Activated CD4-positive, alpha-beta T cell treated with anti-CD3 and anti-CD28 coated beads, Interleukin-2, Interleukin-4, amounts not matched to agents 100 ng/mL and 50 ng/mL, durations not matched to agents 16 hours and 8 hours (primary cell): ENCODE measurements around the gene EIF3A.
"Not testable (repeated sequence)": the region's sequence is repeated elsewhere in the genome, so short reads cannot be mapped to it uniquely, and the experiment has no call there.

ENCODE experiments used
- DNase-seq: peaks from one replicate; pipeline ENCODE4 v3.0.0-alpha.2; 2020; ENCODE audit warnings: low spot score

The EIF3A gene, protein sequence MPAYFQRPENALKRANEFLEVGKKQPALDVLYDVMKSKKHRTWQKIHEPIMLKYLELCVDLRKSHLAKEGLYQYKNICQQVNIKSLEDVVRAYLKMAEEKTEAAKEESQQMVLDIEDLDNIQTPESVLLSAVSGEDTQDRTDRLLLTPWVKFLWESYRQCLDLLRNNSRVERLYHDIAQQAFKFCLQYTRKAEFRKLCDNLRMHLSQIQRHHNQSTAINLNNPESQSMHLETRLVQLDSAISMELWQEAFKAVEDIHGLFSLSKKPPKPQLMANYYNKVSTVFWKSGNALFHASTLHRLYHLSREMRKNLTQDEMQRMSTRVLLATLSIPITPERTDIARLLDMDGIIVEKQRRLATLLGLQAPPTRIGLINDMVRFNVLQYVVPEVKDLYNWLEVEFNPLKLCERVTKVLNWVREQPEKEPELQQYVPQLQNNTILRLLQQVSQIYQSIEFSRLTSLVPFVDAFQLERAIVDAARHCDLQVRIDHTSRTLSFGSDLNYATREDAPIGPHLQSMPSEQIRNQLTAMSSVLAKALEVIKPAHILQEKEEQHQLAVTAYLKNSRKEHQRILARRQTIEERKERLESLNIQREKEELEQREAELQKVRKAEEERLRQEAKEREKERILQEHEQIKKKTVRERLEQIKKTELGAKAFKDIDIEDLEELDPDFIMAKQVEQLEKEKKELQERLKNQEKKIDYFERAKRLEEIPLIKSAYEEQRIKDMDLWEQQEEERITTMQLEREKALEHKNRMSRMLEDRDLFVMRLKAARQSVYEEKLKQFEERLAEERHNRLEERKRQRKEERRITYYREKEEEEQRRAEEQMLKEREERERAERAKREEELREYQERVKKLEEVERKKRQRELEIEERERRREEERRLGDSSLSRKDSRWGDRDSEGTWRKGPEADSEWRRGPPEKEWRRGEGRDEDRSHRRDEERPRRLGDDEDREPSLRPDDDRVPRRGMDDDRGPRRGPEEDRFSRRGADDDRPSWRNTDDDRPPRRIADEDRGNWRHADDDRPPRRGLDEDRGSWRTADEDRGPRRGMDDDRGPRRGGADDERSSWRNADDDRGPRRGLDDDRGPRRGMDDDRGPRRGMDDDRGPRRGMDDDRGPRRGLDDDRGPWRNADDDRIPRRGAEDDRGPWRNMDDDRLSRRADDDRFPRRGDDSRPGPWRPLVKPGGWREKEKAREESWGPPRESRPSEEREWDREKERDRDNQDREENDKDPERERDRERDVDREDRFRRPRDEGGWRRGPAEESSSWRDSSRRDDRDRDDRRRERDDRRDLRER (N-terminal part only)

DNA sequence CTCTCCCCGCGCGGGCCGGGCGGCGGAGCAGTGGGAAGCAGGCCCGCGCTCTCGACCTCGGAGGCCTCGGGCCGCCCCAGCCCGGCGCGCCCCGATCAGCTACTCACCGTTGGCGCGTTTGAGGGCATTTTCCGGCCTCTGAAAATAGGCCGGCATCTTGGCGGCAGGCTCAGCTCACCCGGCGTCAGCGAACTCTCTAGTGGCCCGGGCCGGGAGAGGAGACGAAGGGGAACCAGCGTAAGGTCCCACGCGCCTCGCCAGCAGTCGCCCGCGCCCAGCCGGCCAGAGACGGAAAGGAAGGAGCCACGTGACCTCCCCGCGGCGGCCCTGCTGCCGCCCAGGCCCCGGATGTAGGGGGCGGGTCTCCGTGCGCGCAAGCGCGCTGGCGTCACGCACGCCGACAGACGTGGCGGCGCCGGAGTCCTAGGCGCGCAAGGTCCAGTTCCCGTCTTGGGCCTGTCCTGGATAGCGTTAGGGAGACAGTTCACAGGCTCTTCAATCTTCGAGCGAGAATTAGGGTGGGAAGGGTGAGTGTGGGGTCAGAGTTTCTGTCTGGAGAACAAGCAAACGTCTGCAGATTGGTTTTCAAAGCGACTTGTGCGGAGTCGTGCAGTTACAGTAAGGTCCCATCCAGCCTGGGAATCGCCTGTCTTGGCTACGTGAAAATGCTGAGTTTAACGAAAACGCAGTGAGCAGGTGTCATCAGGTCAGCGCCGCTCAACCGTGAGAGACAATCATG, at the start of gene EIF3A:
TSS of gene EIF3A (minus strand) at position 297 of the 739 bp plus-strand sequence. CDS start at position 156, 141 bp downstream.
- peak; percentile 93 for DNase-seq

DNA sequence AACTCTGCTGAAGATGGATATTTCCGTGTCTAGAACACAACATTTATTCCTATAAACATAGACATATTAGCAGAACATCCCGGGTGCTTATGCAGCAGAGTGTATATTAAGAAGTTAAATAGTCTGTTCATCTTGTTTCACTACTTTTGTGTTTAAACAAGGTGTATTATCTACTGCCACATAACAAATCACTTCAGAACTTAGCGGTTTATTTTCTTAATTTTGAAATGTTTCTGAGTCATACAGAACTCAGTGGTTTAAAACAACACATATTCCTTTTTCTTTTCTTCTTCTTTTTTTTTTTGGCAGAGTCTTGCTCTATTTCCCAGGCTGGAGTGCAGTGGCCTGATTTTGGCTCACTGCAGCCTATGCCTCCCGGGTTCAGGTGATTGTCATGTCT, 49.1 kb upstream of the EIF3A start:
- DNase-seq, result no peak

DNA sequence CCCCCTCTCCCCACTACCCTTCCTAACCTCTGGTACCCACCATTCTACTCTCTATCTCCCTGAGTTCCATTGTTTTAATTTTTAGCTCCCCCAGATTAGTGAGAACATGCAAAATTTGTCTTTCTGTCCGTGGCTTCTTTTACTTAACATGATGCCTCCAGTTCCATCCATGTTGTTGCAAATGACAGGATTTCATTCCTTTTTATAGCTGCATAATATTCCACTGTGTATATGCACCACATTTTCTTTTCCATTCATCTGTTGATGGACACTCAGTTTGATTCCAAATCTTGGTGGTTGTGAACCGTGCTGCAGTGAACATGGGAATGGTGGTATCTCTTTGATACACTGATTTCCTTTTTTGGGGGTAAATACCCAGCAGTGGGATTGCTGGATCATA, 45.3 kb upstream of the EIF3A start:
- DNase-seq, result no peak

DNA sequence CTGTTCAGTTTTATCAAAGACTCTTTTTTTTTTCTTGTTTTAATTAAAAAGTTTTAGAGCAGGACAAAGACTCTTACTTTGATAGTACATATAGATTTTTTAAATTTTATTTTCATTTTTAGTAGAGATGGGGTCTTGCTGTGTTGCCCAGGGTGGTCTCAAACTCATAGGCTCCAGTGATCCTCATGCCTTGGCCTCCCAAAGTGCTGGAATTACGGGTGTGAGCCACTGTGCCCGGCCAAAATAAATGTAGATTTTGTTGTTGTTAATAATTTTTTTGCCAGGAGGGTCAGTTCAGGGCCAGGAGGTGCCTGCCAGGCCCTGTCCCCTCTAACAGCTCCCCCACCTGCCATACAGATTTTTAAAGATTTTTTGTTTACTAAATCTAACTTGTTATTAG, 40.3 kb upstream of the EIF3A start:
- DNase-seq, result no peak

DNA sequence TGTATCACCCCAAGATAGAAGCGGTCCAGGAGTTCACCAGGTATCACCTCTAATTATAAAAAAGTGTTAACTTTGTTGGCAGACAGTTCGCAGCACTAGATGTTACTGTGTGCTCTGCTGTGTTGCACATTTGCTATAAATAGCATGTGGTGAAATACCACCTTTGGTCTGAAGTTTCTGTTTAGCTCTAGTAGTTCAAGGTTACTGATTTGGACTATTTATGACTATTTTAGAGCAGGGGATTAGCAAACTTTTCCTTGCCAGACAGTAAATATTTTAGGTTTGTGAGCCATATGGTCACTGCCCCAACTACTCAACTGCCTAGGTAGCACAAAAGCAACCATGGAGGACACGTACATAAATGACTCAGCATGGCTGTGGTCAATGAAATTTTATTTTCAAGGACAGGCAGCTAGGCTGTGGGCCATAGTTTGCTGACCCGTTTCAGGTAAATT, 39.8 kb upstream of the EIF3A start:
- DNase-seq, result no peak

DNA sequence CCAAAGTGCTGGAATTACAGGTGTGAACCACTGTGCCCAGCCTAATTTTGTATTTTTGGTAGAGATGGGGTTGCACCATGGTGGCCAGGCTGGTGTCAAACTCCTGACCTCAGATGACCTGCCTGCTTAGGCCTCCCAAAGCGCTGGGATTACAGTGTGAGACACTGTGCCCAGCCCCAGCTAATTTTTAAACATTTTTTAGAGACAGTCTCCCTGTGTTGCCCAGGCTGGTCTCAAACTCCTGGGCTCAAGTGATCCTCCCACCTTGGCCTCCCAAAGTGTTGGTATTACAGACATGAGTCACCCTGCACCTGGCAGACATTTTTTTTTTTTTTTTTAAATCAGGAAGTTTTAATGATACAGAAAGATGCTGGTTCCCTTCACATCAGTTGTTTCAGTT, 38.8 kb upstream of the EIF3A start:
- no peak for DNase-seq

DNA sequence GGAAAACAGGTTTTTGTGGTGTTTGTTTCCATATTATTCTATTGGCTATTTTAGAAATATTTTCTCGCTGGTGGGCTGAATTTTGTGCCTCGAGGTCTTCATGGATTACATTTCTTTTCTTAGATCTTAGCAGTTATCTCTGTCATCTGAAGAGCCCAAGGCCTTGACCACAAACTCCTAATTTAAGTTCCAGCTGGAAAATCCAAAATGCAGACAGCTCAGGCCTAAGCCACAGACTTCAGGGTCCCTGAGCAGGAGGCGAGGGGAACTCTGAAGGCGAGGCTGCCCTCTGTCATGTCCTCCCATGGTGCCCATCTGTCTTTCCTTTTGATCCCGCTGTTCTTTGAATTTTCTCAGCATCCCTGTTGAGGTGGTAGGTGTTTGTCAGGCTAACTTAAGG, 37.6 kb upstream of the EIF3A start:
- no peak for DNase-seq

DNA sequence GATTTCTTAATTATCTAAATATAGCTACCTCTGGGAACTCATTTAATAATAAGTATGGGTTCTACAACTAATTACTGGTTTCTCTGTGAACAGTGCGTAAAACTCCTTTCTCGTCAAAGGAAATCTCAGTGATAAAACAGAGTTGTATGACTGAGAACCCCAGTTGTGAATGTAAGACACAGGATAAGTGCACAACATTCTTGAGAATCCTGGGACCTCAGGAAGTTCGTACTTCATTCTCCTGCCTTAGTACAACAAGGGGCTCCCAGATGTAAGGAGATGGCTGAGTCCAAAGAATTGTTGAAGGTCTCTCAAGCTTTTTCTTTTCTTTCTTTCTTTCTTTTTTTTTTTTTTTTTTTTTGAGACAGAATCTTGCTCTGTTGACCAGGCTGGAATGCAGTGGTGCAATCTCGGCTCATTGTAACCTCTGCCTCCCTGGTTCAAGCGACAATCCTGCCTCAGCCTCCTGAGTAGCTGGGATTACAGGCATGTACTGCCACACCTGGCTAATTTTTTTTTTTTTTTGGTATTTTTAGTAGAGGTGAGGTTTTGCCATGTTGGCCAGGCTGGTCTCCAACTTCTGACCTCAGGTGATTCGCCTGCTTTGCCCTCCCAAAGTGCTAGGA, 35.8 kb upstream of the EIF3A start:
- DNase-seq, result no peak

DNA sequence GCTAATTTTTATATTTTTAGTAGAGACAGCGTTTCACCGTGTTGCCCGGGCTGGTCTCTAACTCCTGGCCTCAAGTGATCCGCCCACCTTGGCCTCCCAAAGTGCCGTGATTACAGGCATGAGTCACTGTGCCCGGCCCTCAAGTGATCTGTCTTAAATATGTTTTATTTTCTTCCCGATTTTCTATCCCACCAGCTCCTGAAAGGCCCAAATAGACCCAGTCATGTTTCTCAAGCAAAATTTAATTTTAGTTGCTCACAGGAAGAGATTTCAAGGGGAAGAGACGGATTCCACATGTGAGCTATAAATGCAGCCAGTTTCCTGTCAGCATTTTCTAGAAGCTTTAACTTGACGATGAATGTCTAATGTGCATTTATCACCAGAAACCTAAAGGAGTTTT, 35.3 kb upstream of the EIF3A start:
- no peak for DNase-seq

DNA sequence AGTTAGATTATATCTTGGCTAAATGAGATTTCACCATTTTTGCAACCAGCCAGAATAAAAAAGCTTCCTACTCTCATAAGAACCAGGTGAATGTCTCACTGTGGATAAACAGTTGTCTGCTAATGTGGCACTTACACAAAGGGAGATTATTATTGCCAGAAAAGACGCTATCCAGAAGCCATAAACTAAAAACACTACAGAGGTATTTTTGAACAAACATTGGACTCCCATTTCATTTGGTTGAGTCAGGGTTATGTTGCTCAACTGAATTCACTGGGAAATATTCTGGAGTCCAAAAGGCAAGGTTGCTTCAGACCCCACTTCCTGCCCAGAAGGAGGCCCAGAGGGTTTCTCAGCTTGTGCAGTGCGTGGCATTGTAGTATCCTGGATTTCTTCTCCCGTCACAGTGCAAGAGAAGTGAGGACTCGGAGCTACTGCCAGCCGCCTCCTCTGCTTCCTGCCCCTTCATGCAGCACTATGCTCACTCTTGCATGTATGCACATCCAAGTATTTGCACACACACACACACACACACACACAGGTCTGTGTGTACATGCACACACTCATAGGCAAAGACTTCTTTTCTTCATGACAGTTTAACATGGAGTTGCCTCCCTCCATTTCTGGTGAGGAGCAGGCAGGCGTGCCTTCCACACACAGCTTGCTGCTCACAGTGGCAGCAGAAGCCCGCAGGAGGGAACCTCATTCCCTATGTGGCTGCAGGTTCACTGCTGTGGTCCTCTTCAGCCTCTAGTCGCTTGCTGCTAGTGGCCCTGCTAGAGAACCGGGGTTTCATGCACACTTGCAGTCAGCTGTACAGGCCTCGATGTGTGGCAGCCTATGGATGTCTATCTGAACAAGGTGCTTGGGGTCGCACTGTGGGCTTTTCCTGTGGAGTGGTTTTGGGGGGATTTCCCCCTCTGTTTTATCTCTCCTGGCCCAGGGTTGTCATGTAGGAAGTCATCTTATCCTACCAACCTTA, 33.4 kb upstream of the EIF3A start:
- DNase-seq, result no peak

DNA sequence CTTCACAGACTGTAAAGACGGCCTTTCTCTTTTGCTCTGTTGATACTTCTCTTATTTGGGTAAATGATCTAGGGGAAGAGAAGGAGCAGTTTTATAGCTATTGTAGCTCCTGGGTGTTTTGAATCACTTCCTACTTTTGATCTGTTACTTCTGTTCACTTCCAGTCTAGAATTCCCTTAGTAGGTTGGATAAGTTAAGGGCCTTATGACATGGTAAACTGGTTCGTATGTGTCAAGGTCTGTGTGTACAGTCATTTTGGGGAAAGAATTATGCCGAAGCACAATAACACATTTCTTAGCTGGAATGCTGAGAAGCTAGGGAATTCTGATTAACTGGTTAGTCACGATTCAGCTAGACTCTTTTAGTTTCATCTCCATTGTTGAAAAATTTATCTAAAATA, 31.4 kb upstream of the EIF3A start:
- no peak for DNase-seq

DNA sequence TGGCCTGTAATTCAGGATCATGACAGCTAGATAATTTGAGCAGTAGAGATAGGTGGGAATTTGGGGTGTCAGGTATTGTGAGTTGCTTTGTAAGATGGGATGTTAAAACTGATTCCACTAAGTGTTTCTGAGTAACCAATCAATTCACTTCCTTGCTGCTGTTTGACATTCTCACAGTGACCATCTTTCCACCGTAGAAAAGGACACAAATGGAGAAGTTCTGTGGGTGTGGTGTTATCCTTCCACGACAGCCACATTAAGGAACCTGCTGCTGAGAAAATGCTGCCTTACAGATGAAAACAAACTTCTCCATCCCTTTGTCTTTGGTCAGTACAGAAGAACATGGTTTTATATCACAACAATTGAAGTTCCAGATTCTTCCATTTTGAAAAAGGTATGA, 27.2 kb upstream of the EIF3A start:
- not testable (repeated sequence) for DNase-seq

DNA sequence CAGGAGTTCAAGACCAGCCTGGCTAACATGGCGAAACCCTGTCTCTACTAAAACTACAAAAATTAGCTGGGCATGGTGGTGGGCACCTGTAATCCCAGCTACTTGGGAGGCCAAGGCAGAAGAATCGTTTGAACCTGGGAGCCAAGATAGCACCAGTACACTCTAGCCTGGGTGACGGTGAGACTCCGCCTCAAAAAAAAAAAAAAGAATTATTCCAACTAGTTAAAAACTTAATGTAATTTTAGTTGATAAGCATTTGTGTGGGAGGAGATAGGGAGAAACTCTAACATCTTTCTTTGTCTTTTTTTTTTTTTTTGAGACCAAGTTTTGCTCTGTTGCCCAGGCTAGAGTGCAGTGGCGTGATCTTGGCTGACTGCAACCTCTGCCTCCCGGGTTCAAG, 26.5 kb upstream of the EIF3A start:
- not testable (repeated sequence) for DNase-seq

DNA sequence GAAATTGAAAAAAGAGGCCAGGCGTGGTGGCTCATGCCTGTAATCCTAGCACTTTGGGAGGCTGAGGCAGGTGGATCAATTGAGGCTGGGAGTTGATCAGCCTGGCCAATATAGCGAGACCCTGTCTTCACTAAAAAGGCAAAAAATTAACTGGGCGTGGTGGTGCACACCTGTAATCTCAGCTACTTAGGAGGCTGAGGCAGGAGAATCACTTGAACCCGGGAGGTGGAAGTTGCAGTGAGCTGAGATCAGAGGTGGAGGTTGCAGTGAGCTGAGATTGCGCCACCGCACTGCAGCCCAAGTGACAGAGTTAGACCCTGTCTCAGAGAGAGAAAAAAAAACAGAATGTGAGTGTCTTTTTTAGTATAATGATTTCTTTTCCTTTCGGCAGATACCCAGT, 25.3 kb upstream of the EIF3A start:
- DNase-seq, result not testable (repeated sequence)

DNA sequence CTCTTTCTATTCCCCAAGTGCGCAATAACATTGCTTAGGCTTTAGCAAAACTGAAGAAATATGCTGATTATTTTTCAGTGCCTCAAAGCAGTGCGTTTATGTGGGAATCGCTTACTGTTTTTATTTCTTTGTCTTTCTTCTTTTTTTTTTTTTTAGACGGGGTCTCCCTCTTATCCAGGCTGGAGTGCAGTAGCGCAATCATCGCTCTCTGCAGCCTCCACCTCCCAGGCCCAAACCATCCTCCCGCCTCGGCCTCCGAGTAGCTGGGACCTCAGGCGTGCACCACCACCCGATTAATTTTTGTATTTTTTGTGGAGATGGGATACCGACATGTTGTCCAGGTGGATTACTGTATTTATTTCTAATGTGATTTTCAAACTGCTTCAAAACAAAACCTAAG, 24.5 kb upstream of the EIF3A start:
- no peak for DNase-seq

DNA sequence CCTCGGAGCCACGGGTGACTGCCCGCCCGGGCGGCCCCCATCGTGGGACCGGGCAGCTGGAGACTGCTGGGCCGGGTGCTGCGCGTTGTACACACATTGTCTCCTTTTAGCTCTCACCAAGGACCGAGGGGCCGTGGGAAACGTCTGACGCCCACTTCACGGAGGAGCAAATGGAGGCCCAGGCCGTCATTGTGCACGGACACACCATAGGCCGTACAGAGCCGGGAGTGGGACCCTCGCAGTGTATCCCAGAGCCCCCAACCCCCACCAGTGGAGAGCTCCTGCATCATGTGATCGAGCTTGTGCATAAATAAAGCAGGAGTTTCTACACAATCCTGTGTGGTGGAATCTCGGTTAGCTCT, 24.0 kb upstream of the EIF3A start:
- no peak for DNase-seq

DNA sequence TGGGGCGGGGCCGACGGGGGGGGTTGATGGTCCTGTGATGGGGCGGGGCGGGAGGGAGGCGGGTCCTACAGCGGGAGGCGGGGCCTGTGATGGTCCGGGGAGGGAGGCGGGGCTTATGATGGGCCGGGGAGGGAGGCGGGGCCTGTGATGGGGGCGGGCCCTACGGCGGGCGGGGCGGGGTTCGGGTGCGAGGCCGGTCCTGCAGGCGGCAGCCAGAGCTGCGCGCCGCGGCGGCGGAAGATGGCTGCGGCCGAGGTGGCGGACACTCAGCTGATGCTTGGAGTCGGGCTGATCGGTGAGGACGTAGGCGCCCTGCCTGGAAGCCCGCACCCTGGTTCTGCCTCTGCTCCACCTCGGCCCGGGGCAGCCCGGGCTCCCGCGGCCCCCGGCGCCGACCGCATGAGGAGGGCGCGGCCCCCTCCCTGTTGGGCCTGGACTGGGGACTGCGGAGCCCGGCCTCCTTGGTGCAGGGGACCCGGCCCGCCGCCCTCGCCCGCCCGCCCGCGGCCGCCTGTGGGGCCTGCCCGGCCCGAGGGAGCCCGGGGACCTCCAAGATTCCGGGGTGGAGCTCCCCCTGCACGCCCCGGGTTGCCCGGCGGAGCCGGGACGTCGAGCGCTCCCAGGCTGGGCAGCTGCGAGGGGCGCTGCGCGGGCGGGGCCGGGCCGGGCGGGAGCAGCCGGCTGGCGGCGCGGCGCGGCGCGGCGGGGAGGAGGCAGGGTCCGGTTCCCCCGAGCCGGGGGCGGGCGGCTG, 23.5 kb upstream of the EIF3A start, which contains the start of gene DENND10:
TSS of gene DENND10 (plus strand) at position 211 of the 751 bp plus-strand sequence. CDS start at position 241, 30 bp downstream.
- DNase-seq, result peak; percentile 82

DNA sequence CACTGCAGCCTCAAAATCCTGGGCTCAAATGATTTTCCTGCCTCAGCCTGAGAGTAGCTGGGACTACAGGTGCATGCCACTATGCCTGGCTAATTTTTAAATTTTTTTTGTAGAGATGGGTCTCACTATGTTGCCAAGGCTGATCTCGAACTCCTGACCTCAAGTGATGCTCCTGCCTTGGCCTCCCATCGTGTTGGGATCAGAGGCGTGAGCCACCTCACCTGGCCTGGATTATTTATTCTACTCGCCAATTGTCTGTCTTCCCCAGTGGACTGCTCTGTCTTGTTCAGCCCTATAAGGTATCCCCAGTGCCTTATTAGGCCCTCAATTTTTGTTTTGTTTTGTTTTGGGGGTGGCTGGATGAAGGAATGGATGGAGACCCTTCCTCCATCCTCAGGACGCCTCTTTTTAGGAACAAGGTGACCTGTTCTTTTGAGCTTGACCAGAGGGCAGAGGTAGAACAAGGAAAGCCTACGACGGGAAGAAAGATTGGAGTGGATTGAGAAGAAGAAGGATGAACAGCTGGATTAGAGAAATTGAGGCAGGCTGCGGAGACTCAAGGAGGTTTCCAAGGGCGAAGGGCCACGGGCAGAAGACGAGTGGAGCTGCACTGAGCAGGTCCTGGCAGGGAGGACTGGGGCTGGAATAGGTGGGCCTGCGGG, 22.8 kb upstream of the EIF3A start:
- DNase-seq, result no peak
